ENCODE data around the gene FBL. TPM values are rescaled to one million over a fixed set of nuclear protein-coding genes. Genes with fewer than 3 reads are reported as not detected.

FBL gene
- polyA plus RNA-seq, 6 donors from 2014 or later, result 169 to 203 (median 179) TPM

DNA sequence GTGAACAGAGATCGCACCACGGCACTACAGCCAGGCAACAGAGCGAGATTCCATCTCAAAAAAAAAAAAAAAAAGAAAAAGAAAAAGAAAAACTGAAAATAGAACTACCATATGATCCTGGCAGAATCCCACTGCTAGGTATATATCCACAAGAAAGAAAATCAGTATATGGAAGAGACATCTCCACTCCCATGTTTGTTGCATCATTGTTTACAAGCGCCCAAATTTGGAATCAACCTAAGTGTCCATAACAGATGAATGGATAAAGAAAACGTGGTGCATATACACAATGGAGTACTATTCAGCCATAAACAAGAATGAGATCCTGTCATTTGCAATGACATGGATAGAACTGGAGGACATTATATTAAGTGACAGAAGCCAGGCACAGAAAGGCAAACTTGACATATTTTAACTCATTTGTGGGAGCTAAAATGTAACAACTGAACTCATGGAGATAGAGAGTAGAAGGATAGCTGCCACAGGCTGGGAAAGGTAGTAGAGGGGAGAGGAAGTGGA is 38.3 kb downstream of the FBL start:
- Mint-ChIP-seq H3K4me3 (peak overlapping the region in 1 of 8 donors; percentile 17), H3K9me3 (no peaks in the 10 kb centered on the region), H3K27me3 (peaks cover 9 to 28% (median 26%) of the 10 kb centered on the region in 3 donors), H3K36me3 (no peaks in the 10 kb centered on the region), H3K4me1 (peaks cover 0 to 2% (median 0%) of the 10 kb centered on the region in 3 donors), H3K27ac (no peak overlapping the region)
- DNase-seq, result no peak
- ATAC-seq (ENCODE audit: low read depth in 2 of 2), result no peak

DNA sequence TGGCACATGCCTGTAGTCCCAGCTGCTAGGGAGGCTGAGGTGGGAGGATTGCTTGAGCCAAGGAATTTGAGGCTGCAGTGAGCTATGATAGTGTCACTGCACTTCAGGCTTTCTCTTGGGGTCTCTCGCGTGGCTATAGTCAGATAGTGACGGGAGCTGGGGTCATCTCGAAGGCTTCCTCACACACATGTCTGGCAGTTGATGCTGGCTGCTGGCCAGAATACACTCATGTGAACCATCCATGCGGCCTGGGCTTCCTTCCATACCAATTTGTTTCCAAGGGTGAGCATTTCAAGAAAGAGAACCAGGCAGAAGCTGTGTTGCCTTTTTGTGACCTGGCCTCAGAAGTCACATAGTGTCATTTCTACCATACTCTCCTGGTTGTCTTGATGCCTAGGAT is 41.1 kb downstream of the FBL start:
- Mint-ChIP-seq H3K4me3 (no peak overlapping the region), H3K27me3 (peaks cover 19 to 48% (median 38%) of the 10 kb centered on the region in 3 donors), H3K36me3 (no peaks in the 10 kb centered on the region), H3K4me1 (no peaks in the 10 kb centered on the region), H3K27ac (no peak overlapping the region), H3K9me3 (no peaks in the 10 kb centered on the region)
- DNase-seq, result no peak
- no peak for ATAC-seq (ENCODE audit: low read depth in 2 of 2)

GRCh38 chr19:39802958-39803357 is 43.2 kb downstream of the FBL start:
- H3K9me3 Mint-ChIP-seq, result no peaks in the 10 kb centered on the region
- no peak overlapping the region for H3K27ac Mint-ChIP-seq
- no peaks in the 10 kb centered on the region for H3K36me3 Mint-ChIP-seq
- DNase-seq, result no peak
- H3K4me3 Mint-ChIP-seq, result no peak overlapping the region
- H3K27me3 Mint-ChIP-seq, result peaks cover 19 to 48% (median 38%) of the 10 kb centered on the region in 3 donors
- no peaks in the 10 kb centered on the region for H3K4me1 Mint-ChIP-seq
- no peak for ATAC-seq (ENCODE audit: low read depth in 2 of 2)

DNA sequence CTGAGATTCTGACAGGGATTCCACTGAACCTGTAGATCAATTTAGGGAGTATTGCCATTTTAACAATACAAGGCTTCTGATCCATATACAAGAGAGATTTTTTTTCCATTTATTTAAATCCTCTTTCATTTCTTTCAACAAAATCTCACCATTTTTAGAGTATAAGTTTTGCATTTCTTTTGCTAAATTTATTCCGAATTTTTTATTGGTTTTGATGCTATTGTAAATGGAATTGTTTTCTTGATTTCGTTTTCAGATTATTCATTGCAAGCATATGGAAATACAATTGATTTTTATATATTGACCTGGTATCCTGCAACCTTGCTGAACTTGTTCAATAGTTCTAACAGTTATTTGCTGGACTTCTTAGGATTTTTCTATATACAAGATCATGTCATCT is 49.1 kb downstream of the FBL start:
- ATAC-seq (ENCODE audit: low read depth in 2 of 2) (no peak), DNase-seq (no peak)
- H3K4me1 Mint-ChIP-seq, result peaks cover 9 to 13% (median 13%) of the 10 kb centered on the region in 3 donors
- peaks cover 4 to 26% (median 24%) of the 10 kb centered on the region in 3 donors for H3K27me3 Mint-ChIP-seq
- H3K27ac Mint-ChIP-seq, result no peak overlapping the region
- H3K9me3 Mint-ChIP-seq, result no peaks in the 10 kb centered on the region
- H3K4me3 Mint-ChIP-seq, result no peak overlapping the region
- H3K36me3 Mint-ChIP-seq, result no peaks in the 10 kb centered on the region

- ATAC-seq (ENCODE audit: low read depth in 2 of 2), result no peak
- no peak for DNase-seq
- peaks cover 0 to 19% (median 19%) of the 10 kb centered on the region in 3 donors for H3K27me3 Mint-ChIP-seq
- no peak overlapping the region for H3K4me3 Mint-ChIP-seq
- peaks cover 9 to 13% (median 13%) of the 10 kb centered on the region in 3 donors for H3K4me1 Mint-ChIP-seq
- H3K9me3 Mint-ChIP-seq, result no peaks in the 10 kb centered on the region
- no peaks in the 10 kb centered on the region for H3K36me3 Mint-ChIP-seq
- H3K27ac Mint-ChIP-seq, result no peak overlapping the region
Observed at GRCh38 chr19:39796000-39796498, 50.1 kb downstream of the FBL start.

DNA sequence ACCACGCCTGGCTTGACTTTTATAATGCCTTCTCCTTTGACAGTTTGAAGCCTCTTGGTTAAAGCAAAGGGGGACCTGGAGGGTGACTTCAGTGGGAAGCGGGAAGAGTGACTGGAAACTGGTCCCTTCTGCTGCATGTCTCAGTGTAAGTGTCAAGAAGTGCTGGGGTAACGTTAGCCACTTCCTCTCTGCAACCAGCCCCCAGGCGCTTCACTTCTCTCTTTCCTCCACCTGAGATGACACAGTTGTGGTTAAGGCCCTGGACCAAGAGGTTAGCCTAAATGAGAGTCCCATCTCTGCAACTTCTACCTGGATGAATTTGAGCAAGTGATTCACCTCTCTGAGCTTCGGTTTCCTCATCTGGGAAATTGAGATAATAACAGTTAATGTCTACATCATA is 51.2 kb downstream of the FBL start:
- DNase-seq, result no peak
- Mint-ChIP-seq H3K4me3 (no peak overlapping the region), H3K27me3 (peaks cover 0 to 18% (median 14%) of the 10 kb centered on the region in 3 donors), H3K4me1 (peaks cover 9 to 13% (median 13%) of the 10 kb centered on the region in 3 donors), H3K36me3 (no peaks in the 10 kb centered on the region), H3K9me3 (no peaks in the 10 kb centered on the region), H3K27ac (no peak overlapping the region)
- peak; percentile 26 for ATAC-seq (ENCODE audit: low read depth in 2 of 2)

GRCh38 chr19:39792999-39793546 is 53.1 kb downstream of the FBL start:
- Mint-ChIP-seq H3K9me3 (peaks cover 2 to 12% (median 10%) of the 10 kb centered on the region in 7 donors), H3K36me3 (peaks cover 0 to 4% of the 10 kb centered on the region in 2 donors), H3K4me1 (peaks cover 9 to 13% (median 13%) of the 10 kb centered on the region in 3 donors), H3K27me3 (peaks cover 3 to 18% (median 14%) of the 10 kb centered on the region in 3 donors), H3K27ac (peak overlapping the region in 1 of 6 donors; percentile 73), H3K4me3 (peak overlapping the region; percentile 70 to 90 (median 81))
- peak; percentile 78 for DNase-seq
- peak; percentile 97 to 98 for ATAC-seq (ENCODE audit: low read depth in 2 of 2)

DNA sequence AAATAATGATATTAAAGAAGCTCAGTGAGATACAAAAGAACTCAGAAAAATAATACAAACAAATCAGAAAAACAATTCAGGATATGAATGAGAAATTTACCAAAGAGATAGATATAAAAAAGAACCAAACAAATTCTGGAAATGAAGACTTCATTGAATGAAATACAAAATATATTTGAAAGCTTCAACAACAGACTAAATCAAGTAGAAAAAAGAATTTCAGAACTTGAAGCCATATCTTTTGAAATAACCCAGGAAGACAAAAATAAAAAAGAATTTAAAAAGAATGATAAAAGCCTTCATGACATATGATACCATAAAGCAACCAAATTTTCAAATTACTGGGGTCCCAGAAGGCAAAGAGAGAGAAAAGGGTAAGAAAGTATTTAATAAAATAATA is 57.9 kb downstream of the FBL start:
- no peak for DNase-seq
- peaks cover 0 to 8% of the 10 kb centered on the region in 2 donors for H3K36me3 Mint-ChIP-seq
- peaks cover 4 to 8% (median 7%) of the 10 kb centered on the region in 3 donors for H3K4me1 Mint-ChIP-seq
- H3K9me3 Mint-ChIP-seq, result peaks cover 5 to 27% (median 16%) of the 10 kb centered on the region in 7 donors
- no peak overlapping the region for H3K27ac Mint-ChIP-seq
- ATAC-seq (ENCODE audit: low read depth in 2 of 2), result no peak
- no peak overlapping the region for H3K4me3 Mint-ChIP-seq
- H3K27me3 Mint-ChIP-seq, result peaks cover 15 to 30% (median 27%) of the 10 kb centered on the region in 3 donors

Other genes with a start within 250 kb of the FBL start
- gene LGALS13, start 243.9 kb downstream of the FBL start, polyA plus RNA-seq (ENCODE audit: low read depth in 6 of 6), result not detected
- not detected for gene LGALS16, start 190.5 kb downstream of the FBL start, polyA plus RNA-seq (ENCODE audit: low read depth in 6 of 6)
- gene LGALS14, start 141.9 kb downstream of the FBL start, polyA plus RNA-seq (ENCODE audit: low read depth in 6 of 6), result not detected
- gene CLC, start 108.3 kb downstream of the FBL start, polyA plus RNA-seq (ENCODE audit: low read depth in 6 of 6), result 1 to 10 TPM in 1 of 6 donors, not detected in 5; 2.1 TPM
- not detected for gene LEUTX, start 67.5 kb downstream of the FBL start, polyA plus RNA-seq (ENCODE audit: low read depth in 6 of 6)
- gene DYRK1B, start 12.2 kb downstream of the FBL start, polyA plus RNA-seq (ENCODE audit: low read depth in 6 of 6), result 10 to 100 TPM in 4 of 6 donors, 1 to 10 TPM in 2; 8.8 to 15.9 (median 10.5) TPM
- gene FCGBP, start 88.3 kb upstream of the FBL start, polyA plus RNA-seq (ENCODE audit: low read depth in 6 of 6), result 1 to 10 TPM in 1 of 6 donors, under 1 TPM in 5; 0.15 to 1.7 (median 0.76) TPM
- gene PSMC4, start 124.8 kb upstream of the FBL start, polyA plus RNA-seq (ENCODE audit: low read depth in 6 of 6), result 10 to 100 TPM; 78.2 to 94.5 (median 89.9) TPM
- gene ZNF546, start 150.7 kb upstream of the FBL start, polyA plus RNA-seq (ENCODE audit: low read depth in 6 of 6), result 1 to 10 TPM in 5 of 6 donors, not detected in 1; 4.1 to 8.5 (median 7.3) TPM
- 10 to 100 TPM in 4 of 6 donors, 1 to 10 TPM in 2; 2.5 to 18.4 (median 13.8) TPM for gene ZNF780B, start 209.9 kb upstream of the FBL start, polyA plus RNA-seq (ENCODE audit: low read depth in 6 of 6)
- 10 to 100 TPM; 13.3 to 34.7 (median 18.4) TPM for gene ZNF780A, start 244.6 kb upstream of the FBL start, polyA plus RNA-seq (ENCODE audit: low read depth in 6 of 6)